Measurements from ENCODE around the gene FAU. TPM values are rescaled to one million over a fixed set of nuclear protein-coding genes. Genes with fewer than 3 reads are reported as not detected.

The FAU gene
- total and polyA plus RNA-seq, 9 of the 15 experiments (the other 6 are each of a cell fraction or from before 2014, with no cell fraction given): 433 to 1,827 (median 942) TPM

GRCh38 chr11:65111744-65112545 lies 10.0 kb downstream of the FAU start, which contains the start of gene TM7SF2 (continued):
- TF ChIP-seq ZNF655 (CRISPR knock-in tag; IDR thresholded peaks at IDR 0.05) (no peak), SIN3B (IDR thresholded peaks at IDR 0.05; ENCODE audit: low read depth) (no peak), SIX5 (IDR thresholded peaks at IDR 0.05; ENCODE audit: borderline replicate concordance in 1 of 2, insufficient read depth in 1 of 2, low read depth in 1 of 2, low read length in 2 of 2) (no peak), HCFC1 (IDR thresholded peaks at IDR 0.05; ENCODE audit: low read depth, low read length) (peak; percentile 29), ZBTB12 (CRISPR knock-in tag; IDR thresholded peaks at IDR 0.05) (no peak), RAD51 (IDR thresholded peaks at IDR 0.05; ENCODE audit: borderline replicate concordance, low read depth) (no peak), ZBTB2 (IDR thresholded peaks at IDR 0.05) (no peak), CHD4 (IDR thresholded peaks at IDR 0.05; ENCODE audit: insufficient read depth, insufficient replicate concordance, low read depth, low read length, poor library complexity, severe bottlenecking) (no peak), ZNF444 (CRISPR knock-in tag; IDR thresholded peaks at IDR 0.05) (no peak), NCOR1 (IDR thresholded peaks at IDR 0.05) (no peak), POLR2G (IDR thresholded peaks at IDR 0.05; ENCODE audit: low read depth, low read length) (peak; percentile 98), SREBF2 (CRISPR knock-in tag; IDR thresholded peaks at IDR 0.05) (no peak), ZNF431 (CRISPR knock-in tag; IDR thresholded peaks at IDR 0.05) (no peak), ZNF436 (CRISPR knock-in tag; IDR thresholded peaks at IDR 0.05) (no peak), ZFPM2 (CRISPR knock-in tag; IDR thresholded peaks at IDR 0.05) (0 out of 2 replicates have a peak, but pooled peaks have one; percentile 10), RBBP5 (IDR thresholded peaks at IDR 0.05; ENCODE audit: borderline replicate concordance, insufficient read depth, low read length, poor library complexity, severe bottlenecking) (no peak), MXI1 (IDR thresholded peaks at IDR 0.05; ENCODE audit: low read depth, low read length) (no peak), MTF1 (CRISPR knock-in tag; IDR thresholded peaks at IDR 0.05; ENCODE audit: borderline replicate concordance) (no peak), PHF21A (IDR thresholded peaks at IDR 0.05; ENCODE audit: borderline replicate concordance, low read depth) (no peak; the same call in 1 of the 2 replicates), RBM22 (IDR thresholded peaks at IDR 0.05; ENCODE audit: low read depth, low read length, poor library complexity, severe bottlenecking) (no peak), NONO (IDR thresholded peaks at IDR 0.05; ENCODE audit: low read depth in 2 of 2, low read length in 1 of 2) (peak in 1 of 2 experiments; percentile 53; a peak in 1 of 4 replicates), RAD21 (CRISPR knock-in tag; conservative IDR thresholded peaks at IDR 0.05 in 1 of 2, IDR thresholded peaks at IDR 0.05 in 1 of 2) (no peak), FOXK1 (CRISPR knock-in tag; IDR thresholded peaks at IDR 0.05; ENCODE audit: borderline replicate concordance) (no peak), ZNF274 (IDR thresholded peaks at IDR 0.05; ENCODE audit: borderline replicate concordance, low read depth, low read length) (no peak)
